TTC549 (cell line): Measurements from ENCODE around the gene OR56B4.

Experiments used
- FAIRE-seq: peaks from 2 replicates; lab custom pipeline; 2012; peaks lifted over from hg19 to GRCh38; lab: Jason Lieb, UNC

OR56B4 gene

GRCh38 chr11:6152126-6152525, 44.6 kb downstream of the OR56B4 start:
- FAIRE-seq, result no peak

GRCh38 chr11:6156628-6157359, 49.3 kb downstream of the OR56B4 start:
- FAIRE-seq, result no peak
